GM21717 (cell line): Measurements from ENCODE around the gene MYOCD.
"Not testable (repeated sequence)": the region's sequence is repeated elsewhere in the genome, so short reads cannot be mapped to it uniquely, and the experiment has no call there.

Source experiments
- ATAC-seq: cut with Tn5 transposase; IDR thresholded peaks from one replicate; pipeline ENCODE4 v1.9.1; 2021; ENCODE audit warnings: mild to moderate bottlenecking, moderate library complexity; ENCODE audit not compliant: unreplicated experiment

MYOCD gene, protein sequence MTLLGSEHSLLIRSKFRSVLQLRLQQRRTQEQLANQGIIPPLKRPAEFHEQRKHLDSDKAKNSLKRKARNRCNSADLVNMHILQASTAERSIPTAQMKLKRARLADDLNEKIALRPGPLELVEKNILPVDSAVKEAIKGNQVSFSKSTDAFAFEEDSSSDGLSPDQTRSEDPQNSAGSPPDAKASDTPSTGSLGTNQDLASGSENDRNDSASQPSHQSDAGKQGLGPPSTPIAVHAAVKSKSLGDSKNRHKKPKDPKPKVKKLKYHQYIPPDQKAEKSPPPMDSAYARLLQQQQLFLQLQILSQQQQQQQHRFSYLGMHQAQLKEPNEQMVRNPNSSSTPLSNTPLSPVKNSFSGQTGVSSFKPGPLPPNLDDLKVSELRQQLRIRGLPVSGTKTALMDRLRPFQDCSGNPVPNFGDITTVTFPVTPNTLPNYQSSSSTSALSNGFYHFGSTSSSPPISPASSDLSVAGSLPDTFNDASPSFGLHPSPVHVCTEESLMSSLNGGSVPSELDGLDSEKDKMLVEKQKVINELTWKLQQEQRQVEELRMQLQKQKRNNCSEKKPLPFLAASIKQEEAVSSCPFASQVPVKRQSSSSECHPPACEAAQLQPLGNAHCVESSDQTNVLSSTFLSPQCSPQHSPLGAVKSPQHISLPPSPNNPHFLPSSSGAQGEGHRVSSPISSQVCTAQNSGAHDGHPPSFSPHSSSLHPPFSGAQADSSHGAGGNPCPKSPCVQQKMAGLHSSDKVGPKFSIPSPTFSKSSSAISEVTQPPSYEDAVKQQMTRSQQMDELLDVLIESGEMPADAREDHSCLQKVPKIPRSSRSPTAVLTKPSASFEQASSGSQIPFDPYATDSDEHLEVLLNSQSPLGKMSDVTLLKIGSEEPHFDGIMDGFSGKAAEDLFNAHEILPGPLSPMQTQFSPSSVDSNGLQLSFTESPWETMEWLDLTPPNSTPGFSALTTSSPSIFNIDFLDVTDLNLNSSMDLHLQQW

DNA sequence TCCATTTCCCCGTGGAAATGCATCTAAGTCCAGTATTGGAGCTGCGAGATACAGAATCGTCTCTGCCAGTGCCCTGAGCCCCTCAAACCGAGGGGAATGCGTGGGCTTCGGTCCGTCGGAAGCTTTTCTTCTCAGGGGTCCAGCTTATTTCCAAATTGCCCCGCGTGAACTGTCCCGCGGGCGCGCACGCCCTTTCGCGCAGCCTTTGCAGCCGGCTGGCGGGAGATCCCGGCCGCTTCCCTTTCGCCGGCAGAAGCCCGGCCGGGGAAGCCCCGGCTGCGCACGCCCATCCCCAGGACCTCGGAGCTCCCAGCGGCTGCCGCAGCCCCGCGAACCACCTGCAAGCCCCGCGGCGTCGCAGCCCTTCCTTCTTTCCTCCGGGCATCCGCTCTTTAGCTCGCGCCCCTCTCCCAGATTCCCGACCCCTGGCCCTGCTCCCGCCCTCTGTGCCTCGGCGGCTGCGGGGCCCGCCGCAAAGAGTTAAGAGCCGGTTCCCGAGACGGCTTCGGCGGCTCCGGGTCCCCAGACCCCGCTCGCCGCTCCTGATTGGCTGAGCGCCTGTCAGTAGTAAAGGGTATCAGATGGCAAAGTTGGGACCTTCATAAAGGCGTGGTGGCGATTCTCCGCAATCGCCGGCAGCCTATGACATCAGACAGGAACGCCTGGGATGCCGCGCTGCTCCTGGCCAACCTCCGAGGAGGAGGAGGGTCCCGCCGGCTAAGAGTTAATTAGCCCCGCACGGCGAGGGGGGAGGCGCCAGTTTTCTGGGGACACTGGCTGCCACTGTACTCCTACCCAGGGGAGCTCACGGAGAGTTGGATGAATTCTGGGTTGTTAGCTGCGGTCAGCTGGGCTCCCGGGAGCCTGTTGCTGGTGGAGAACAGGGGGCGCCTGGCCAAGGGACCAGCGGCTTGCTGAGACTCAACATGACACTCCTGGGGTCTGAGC lies at the start of gene MYOCD:
Gene MYOCD, plus strand, starts transcription at position 628 of the 948 bp plus-strand sequence. Its CDS starts 299 bp downstream, at position 927.
- ATAC-seq: no peak

DNA sequence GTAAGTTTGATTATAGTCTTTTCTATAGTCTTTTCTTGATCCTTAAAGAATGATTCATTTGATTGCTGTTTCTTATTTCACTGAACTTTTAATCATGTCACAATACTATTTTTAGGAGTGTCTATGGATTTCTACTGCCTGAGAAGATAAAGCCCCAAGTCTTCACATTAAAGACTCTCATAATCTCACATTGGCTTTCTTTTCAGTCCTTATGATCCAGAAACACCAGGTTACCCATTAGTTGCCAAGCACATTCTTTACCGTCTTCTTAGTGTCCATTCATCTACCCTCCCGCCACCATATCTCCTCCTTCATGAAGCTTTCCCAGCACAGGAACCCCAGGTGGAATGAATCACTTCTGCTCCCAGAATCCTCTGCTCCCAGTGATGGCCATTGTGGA lies 49.5 kb upstream of the MYOCD start:
- no peak for ATAC-seq

DNA sequence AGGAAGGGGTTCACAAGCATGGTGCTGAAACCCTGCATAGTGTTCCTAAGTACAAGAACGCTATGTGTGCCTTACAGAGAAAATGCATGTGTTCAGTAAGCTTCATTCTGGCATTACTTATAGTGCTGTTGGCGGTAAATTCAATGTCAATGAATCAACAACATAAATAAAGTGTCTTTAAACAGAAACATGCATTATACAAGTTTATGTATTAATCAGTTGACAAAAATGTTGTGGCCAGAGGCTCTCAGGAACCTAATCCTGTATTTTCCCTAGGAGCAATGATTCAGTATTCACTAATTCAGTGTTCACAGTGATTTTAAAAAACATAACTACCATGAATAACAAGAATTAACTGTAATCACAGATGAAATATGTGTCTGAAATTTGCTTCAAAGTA lies 47.1 kb upstream of the MYOCD start:
- no peak for ATAC-seq

DNA sequence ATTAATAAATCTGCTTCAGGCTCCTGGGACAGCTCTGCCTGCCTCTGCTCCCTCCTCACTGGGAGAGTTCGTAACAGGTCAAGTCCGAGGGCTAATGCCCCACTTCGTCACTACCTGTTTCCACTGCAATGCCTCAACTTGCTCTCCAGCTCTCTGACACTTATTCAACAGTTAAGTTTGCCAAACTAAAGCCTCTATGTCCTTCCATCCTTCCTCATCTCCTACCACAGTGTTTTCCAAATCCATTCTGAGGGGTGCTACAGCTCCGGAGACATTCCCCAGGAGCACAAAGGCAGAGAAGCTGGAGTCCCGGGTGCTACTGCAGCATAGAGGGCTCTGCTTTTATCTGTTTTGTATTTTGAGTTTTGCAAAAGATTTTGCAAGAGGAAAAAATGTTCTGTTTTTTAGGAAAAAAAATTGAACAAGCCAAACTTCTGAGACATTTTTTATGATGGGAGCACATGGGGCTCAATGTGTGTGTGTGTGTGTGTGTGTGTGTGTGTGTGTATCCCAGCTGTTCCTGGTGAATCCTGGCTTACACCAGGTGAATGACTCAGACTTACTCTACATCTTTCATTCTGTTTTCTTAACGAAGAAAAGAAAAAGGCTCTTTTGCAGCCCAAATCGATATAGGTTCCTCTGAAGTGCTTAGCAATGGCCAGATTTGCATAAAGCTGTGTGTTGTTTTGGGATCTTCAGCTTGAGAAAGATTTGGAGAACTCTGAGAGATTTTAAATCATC lies 46.1 kb upstream of the MYOCD start:
- no peak for ATAC-seq

DNA sequence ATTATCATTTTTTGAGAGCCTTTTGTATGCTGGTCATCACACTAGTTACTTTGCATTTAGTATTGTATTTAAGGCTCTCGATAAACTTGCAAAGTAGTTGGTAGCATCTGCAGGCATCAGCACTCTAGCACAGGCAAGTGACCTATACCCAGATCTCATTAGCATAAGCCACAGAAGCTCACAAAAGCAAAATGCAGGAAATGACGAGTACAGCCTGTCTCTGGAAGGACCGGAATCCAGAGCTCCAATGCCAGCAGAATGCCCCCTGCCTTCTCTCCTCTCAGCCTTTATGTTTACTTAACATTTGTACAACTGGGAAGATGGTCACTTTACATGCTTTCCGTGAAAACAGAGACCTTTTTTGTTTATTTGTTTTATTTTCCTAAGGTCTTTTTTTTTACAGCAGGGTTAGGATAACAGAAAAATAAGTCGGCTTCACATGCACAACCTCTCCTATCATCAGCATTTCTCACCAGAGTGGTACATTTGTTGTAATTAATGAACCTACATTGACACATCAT lies 45.4 kb upstream of the MYOCD start:
- no peak for ATAC-seq

DNA sequence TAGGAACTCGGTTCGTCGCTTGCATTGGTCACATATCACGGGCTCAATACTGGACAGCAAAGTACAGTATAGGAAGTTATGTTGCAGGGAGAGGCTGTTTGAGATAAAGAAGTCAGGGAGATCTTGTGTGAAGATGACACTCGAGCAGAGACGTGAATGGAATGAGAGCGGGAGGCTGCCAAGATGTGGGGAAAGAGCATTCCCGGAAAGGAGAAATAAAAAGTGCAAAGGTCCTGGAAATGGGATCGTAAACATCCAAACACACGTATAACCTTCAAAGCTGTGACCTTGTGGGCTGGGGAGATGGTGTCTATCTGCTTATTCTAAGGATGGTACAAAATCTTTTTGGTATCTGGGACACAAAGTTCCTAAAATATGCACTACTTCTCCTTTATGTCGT lies 43.0 kb upstream of the MYOCD start:
- no peak for ATAC-seq

DNA sequence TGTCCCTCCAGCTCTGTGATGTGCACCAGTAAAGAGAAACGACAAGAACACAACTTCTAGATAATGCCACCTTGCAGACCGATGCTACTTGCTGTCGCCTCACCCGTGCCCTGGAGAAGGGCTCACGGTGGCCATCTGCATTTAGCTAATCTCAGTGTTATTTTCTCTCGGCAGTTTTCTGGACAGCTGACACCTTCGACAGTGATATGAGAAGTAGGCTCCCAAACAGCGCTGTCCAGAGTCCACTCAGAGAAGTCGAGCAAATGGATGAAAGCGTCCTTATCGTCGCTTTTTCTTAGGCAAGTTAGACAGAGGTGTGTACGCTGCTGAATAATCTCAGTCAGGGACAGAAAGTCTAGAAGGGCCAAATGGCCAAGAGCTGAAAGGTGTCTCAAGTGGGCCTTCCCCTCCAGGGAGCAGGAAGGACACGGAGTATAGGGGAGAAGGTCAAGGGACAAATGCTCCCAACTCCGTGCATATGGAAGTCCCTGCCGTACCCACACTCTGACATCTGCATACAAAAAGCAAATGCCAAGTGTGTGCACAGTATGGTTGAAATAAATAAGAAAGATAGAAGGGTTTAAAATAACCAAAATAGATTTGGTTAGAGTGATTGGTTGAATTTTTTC lies 42.4 kb upstream of the MYOCD start:
- ATAC-seq: no peak

DNA sequence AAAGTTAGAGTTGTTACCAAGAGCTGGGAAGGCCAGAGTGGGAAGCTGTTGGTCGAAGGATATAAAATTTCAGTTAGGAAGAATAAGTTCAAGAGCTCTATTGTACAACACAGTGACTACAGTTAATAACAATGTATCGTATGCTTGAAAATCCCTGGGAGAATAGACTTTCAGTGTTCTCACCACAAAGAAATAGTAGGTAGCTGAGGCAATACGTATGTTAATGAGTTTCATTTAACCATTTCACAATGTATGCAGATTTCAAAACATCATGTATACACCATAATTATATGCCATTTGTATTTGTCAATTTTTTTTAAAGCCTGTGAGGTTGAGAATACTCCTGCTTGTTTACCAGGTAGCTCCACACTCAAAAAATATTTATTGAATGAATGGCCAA lies 41.5 kb upstream of the MYOCD start:
- ATAC-seq: no peak

DNA sequence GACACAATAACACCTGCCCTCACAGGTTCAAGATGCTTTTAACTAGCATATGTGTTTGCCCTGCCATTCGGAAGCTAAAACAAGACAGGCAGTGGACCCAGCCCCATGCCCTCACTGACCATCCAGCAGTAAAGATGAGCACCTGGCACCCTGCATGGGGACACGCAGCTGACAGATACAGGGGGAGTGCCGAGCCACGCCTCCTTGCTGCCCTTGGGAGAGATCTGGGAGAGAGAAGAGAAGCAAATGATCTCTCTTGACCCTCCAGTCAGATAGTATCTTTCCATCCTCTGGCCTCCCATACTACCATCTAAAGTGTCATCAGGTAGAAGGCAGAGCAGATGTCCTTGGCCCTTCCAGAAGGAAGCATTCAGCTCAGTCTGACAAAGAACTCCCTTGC lies 40.6 kb upstream of the MYOCD start:
- no peak for ATAC-seq

DNA sequence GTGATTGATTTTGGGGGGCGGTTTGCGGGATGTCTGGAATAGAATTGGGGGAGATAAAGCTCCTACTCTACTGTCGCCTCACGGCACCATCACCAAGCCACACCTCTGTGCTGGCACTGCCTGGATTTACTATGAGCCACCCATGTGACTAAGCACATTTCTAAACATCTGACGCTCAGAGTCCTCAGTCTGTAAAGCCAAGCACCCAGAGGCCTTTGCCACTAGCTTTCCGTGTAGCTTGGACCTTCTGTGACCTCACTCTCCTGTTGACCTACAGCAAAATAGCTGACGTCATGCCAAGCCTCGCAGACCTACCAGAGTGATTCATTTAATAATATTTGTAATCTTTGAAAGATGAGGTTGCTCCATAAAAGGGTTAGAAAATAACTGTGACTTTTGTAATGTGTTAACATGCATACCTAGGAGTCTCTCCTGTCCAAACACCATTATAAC lies 38.5 kb upstream of the MYOCD start:
- no peak for ATAC-seq

DNA sequence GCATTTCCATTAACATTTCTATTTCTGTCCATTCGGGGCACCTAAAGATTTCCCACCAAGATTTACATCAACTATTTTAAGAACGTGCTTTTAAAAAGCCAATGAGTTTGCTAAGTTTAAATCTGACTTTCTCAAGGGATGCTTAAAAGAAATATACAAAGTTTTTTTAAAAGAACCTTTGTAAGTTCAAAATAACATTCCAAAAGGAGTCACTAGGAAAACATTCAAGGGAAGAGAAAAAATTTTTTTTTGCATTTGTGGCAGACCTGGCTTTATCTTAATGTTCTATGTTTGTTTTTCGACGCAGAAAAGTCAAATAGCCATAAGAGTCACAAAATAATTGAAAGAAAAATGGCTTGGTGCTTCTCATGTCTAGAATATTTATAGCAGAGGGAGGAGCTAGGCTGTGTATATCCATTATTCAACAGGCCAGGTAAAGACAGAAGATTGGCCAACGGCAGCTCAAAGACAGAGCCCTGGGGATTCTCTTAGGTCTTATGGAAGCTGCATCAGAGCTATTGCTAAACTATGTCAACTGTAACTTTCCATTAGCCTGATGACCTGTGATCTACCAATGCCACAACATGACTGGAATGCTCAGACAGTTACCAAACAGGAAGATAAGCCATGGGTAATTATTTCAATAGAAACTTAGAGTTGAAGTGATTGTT lies 37.8 kb upstream of the MYOCD start:
- ATAC-seq: no peak

DNA sequence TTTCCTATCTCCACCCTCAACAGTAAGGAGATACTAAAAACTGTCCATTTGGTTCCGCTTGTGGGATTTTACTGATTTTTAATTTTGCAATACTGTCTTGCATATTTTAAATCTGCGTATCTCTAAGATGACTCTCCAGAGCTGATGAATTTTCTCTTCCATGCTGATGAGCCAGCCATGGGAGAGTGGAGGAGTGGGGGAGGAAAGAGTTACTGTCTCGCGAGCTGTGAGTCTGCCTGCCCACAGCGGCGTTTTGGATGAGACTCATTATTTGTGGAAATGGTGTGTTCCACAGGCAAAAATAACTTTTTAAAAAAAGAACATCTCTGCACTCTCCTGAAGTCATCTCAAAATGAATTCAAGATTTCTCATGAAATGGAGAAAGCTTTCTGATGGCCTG lies 34.6 kb upstream of the MYOCD start:
- no peak for ATAC-seq

DNA sequence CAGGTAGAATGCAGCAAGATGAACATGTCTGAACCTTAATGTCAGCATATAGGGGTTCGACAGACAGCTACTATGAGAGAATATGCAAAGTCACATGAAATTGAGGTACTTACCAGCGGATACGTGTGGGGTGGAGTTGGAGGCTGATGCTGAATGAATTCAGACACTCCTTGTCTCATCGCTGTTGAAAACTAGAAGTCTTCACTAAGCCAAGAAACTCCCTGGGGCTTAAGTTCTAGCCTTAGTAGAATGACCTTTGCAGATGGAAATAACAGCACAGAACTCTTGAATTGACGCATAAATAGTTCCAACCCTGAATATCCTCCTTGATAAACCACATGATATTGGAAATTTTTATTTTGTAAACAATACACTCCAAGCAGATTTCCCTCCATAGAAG lies 32.9 kb upstream of the MYOCD start:
- ATAC-seq: no peak

DNA sequence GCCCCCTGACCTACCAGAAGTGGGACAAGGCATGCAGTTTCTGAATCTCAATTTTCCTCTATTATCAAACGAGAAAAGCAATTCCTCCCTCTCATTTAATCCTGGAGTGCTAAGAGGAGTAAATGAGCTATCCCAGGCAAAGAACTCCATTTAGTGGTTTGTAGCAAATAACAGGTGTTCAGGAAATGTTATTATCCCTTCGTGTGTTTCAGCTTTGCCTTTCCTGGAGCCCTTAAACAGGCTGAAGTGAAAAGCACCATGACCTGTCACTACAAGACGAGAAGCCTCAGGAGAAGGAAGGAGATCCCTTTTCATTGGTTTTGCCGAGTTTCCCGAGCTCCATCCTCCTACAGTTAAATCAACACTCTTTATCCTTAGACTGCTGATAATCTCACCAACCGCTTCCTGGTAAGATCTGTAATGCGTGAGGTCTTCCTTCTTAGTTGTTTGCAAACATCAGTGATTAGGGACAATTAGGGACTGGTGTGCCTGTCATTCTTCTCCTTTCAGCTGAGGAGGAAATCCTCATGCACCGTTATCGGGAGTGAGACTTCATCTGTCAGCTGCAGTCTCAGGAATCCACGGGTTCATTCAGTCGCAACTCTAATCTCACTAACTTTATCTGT lies 30.8 kb upstream of the MYOCD start:
- ATAC-seq: no peak

DNA sequence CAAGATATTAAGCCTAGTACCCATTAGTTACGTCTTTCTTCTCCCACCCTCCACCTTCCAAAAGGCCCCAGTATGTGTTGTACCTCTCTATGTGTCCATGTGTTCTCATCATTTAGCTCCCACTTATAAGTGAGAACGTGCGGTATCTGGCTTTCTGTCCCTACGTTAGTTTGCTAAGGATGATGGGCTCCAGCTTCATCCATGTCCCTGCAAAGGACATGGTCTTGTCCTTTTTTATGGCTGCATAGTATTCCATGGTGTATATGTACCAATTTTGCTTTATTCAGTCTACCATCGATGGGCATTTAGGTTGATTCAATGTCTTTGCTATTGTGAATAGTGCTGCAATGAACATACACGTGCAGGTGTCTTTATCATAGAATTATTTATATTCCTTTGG lies 29.7 kb upstream of the MYOCD start:
- ATAC-seq: not testable (repeated sequence)

DNA sequence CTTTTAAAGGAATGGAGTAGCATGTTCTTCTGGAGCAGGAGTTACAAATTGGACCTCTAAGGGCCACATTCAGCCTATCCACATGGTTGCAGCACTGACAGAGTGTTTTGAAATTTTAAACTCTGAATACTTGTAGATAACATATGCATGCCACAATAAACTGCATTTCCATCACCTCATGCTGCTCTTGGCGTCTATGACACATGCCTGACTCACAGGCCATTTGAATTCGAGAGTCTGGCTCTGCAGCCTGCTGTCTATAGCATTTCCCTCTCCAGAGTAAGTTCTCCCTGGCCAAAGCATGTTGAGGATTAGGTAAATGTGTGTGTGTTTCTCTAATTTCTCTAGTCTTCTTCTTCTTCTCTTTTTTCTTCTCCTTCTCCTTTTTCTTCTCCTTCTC lies 28.7 kb upstream of the MYOCD start:
- ATAC-seq: no peak

DNA sequence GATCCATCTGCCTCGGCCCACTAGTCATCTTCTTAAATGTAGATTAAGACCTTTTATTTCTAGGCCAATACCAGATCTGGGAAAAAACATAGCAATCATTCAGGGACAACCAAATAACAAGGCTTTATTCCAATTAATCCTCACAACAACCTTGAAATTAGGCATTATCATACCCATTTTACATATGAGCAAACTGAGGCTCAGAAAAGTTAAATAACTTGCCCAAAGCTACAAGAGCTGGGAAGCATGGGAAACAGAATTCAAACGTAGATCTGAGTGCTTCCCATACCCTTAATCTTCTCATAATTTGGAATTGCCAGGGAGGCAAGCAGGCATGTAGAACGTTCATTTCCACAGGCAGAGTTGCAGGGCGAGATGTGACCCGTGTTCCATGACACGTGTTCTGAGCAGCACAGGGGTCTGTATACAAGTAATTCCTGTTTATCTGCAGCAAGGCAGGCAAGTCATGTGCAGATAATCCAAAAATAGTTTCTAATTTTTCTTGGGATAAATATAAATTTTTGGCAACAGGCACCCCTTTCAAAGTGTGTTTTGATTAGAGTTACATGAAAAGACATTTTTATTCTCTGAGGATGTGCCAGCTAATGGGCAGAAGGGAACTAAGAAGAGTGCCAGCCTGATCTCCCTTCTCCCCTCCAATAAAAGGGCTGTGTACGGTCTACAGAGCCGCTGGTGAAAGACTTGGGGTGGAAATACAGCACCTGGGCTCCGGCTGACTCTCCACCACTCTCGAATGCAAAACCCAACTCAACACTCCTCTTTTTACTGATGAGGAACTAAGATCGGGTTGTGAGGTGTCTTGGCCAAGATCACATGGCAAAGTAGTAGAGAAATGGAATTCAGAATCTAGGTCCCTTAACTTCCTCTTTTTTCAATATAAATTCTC lies 27.7 kb upstream of the MYOCD start:
- no peak for ATAC-seq
